Sigmoid colon (tissue), 7 donors: ENCODE results near the gene GTF3C1. TPM values are rescaled to one million over a fixed set of nuclear protein-coding genes. Genes with fewer than 3 reads are reported as not detected.
A peak's percentile ranks its signal among the peaks of the same experiment; 100 is the strongest.

Source experiments
- DNase-seq: peaks from one replicate; pipeline ENCODE4 v3.0.0-alpha.2; 2019
- H3K27ac ChIP-seq, 4 donors: fragments of 200-600 bp; sonication (generic); one replicate each; pipeline ENCODE4 v1.5.1; 2016 to 2019; ENCODE audit warnings: mild to moderate bottlenecking in 1 of 4
- H3K27me3 ChIP-seq, 3 donors: fragments of 200-600 bp; sonication (generic); one replicate each; pipeline ENCODE4 v1.5.1; 2019; ENCODE audit warnings: mild to moderate bottlenecking in 1 of 3
- H3K36me3 ChIP-seq, 4 donors: fragments of 200-600 bp; sonication (generic); one replicate each; pipeline ENCODE4 v1.5.1; 2016 to 2019
- H3K4me1 ChIP-seq, 4 donors: fragments of 200-600 bp; sonication (generic); one replicate each; pipeline ENCODE4 v1.5.1; 2017 to 2019
- H3K4me3 ChIP-seq, 4 donors: fragments of 200-600 bp; sonication (generic); one replicate each; pipeline ENCODE4 v1.5.1; 2017 to 2019; ENCODE audit warnings: mild to moderate bottlenecking in 2 of 4, moderate library complexity in 1 of 4
- H3K9me3 ChIP-seq, 4 donors: fragments of 200-600 bp in 3 of 4; sonication (generic) in 3 of 4; one replicate each; pipeline versions ENCODE4 v1.5.1 to v1.6.1; 2013 to 2019
- EP300 ChIP-seq, 4 donors: sonication (generic); formaldehyde crosslinking; IDR thresholded peaks; one replicate each; pipeline ENCODE4 v1.6.1; 2017; ENCODE audit warnings: antibody characterized with exemption in 4 of 4
- POLR2A ChIP-seq, 2 donors: fragments of 450-650 bp; IDR thresholded peaks; one replicate each; pipeline ENCODE4 v1.6.1; 2016; ENCODE audit warnings: antibody characterized with exemption in 2 of 2, mild to moderate bottlenecking in 2 of 2, moderate library complexity in 2 of 2
- POLR2AphosphoS5 ChIP-seq, 4 donors: sonication (generic); formaldehyde crosslinking; IDR thresholded peaks; one replicate each; pipeline ENCODE4 v1.6.1; 2017; ENCODE audit warnings: antibody characterized with exemption in 4 of 4
- WGBS, 2 donors: extraction: QIAGEN DNeasy Blood & Tissue Kit; methylation state at CpG; one replicate each; pipeline ENCODE4 v1.1.7; 2013; 5-methylcytosine and 5-hydroxymethylcytosine counted together
- intact Hi-C: fragments of 100-400 bp; cut with DNase I; formaldehyde crosslinking; loops from one replicate; pipeline ENCODE4 v1.15.1; 2023
- polyA plus RNA-seq, 3 donors: library from polyadenylated mRNA; stranded (reverse); fragments of 200-250 nt; gene quantifications; one replicate each; pipeline ENCODE4 v1.2.3, GENCODE V29; 2013
- total RNA-seq, 4 donors: library from RNA; depleted of rRNA; stranded (reverse); fragments of >200 nt; gene quantifications; one replicate each; pipeline ENCODE4 v1.1.0, GENCODE V29; 2016
- TF ChIP-seq, protein P1 (sequence below), 4 experiments: fragments of 450-650 bp in 3 of 4; fragments of 200-600 bp in 1 of 4; IDR thresholded peaks; one replicate each; pipeline ENCODE4 v1.5.1; 2016 to 2019; ENCODE audit warnings: antibody characterized with exemption in 4 of 4, mild to moderate bottlenecking in 3 of 4, moderate library complexity in 2 of 4
- donor health status: healthy with polysubstance abuse.
- donor health status: Bipolar disorder and iron deficiency.
- donor health status: healthy.

Gene GTF3C1
- total and polyA plus RNA-seq, 7 donors = 9.0 to 74.2 (median 37.5) TPM

DNA sequence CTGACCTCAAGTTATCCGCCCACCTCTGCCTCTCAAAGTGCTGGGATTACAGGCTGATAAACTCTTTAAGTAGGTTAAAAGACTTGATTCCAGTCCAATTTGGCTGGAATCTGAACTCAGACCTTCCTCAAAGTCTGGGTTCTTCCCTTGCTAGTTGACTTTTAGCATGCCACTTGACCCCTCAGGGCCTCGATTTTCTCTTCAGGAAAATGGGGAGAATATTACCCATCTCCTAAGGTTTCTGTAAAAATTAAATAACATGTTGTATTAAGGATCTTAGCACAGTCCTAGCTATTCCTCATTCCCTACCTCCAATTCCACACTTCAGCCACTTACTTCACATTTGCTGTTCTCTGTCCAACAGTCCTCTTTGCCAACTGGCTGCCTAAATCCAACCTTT is 1.9 kb downstream of the GTF3C1 start:
- Histone ChIP-seq H3K27ac (no peak overlapping the region), H3K27me3 (no peaks in the 10 kb centered on the region), H3K9me3 (no peaks in the 10 kb centered on the region), H3K36me3 (peaks cover 17 to 31% (median 22%) of the 10 kb centered on the region in 4 donors), H3K4me1 (peaks cover 0 to 38% (median 33%) of the 10 kb centered on the region in 4 donors), H3K4me3 (no peak overlapping the region)
- 86 to 94% methylated on average over 2 of the region's 2 CpGs for WGBS, 2 donors
- TF ChIP-seq EP300 (IDR thresholded peaks at IDR 0.05) = no peak
- TF ChIP-seq, protein P1, sequence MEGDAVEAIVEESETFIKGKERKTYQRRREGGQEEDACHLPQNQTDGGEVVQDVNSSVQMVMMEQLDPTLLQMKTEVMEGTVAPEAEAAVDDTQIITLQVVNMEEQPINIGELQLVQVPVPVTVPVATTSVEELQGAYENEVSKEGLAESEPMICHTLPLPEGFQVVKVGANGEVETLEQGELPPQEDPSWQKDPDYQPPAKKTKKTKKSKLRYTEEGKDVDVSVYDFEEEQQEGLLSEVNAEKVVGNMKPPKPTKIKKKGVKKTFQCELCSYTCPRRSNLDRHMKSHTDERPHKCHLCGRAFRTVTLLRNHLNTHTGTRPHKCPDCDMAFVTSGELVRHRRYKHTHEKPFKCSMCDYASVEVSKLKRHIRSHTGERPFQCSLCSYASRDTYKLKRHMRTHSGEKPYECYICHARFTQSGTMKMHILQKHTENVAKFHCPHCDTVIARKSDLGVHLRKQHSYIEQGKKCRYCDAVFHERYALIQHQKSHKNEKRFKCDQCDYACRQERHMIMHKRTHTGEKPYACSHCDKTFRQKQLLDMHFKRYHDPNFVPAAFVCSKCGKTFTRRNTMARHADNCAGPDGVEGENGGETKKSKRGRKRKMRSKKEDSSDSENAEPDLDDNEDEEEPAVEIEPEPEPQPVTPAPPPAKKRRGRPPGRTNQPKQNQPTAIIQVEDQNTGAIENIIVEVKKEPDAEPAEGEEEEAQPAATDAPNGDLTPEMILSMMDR (IDR thresholded peaks at IDR 0.05) = no peak
- peak; percentile 7 for DNase-seq
- intact Hi-C loops = no loop called here

DNA sequence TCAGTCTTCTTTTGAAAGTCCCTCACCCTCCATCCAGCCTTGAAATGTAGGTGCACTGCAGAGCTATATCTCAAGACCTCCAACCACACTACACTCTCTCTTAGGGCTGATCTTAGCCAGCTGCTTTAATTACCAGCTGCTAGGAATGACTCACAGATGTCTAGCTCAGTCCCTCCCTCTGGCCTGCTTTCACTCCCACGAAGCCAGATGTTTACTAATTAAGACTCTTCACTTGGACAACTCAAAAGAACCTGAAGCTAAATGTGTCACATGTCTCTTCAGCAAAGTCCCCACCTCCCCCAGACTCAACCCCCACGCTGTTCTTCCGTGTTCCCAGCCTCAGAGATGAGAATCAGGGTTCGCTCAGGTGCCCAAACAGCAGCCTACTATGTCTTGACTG is 2.6 kb downstream of the GTF3C1 start:
- Histone ChIP-seq H3K27me3 (no peaks in the 10 kb centered on the region), H3K9me3 (no peaks in the 10 kb centered on the region), H3K4me3 (no peak overlapping the region), H3K4me1 (peaks cover 0 to 38% (median 33%) of the 10 kb centered on the region in 4 donors), H3K36me3 (peaks cover 22 to 38% (median 29%) of the 10 kb centered on the region in 4 donors), H3K27ac (no peak overlapping the region)
- DNase-seq = peak; percentile 29
- 69 to 70% methylated on average over 4 of the region's 4 CpGs for WGBS, 2 donors
- intact Hi-C loops = no loop called here
- TF ChIP-seq EP300 (IDR thresholded peaks at IDR 0.05) (no peak), POLR2AphosphoS5 (IDR thresholded peaks at IDR 0.05) (no peak), POLR2A (IDR thresholded peaks at IDR 0.05) (no peak)
- TF ChIP-seq, protein P1 (IDR thresholded peaks at IDR 0.05) = no peak

DNA sequence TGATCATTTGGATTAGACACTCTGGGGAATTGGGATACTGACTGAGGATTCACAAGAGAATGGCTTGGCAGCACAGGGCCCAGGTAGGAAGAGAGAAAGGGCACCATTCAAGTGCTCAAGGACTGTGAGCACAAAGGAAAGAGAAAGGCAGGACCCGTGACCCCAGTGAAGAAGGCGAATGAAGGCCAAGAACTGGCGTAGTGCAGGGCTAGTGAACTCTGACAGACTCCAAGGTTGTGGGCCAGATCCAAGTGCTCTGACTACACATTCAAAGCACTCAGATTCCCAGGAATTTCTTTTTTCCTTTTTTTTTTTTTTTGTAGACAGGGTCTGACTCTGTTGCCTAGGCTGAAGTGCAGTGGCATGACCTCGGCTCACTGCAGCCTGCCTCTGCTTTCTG is 5.0 kb downstream of the GTF3C1 start:
- DNase-seq = peak; percentile 25
- no peaks in the 10 kb centered on the region for H3K27me3 ChIP-seq
- H3K36me3 ChIP-seq = peaks cover 34 to 62% (median 53%) of the 10 kb centered on the region in 4 donors
- TF ChIP-seq POLR2AphosphoS5 (IDR thresholded peaks at IDR 0.05) (no peak), EP300 (IDR thresholded peaks at IDR 0.05) (no peak)
- TF ChIP-seq, protein P1 (IDR thresholded peaks at IDR 0.05) = no peak
- 97 to 98% methylated on average over 4 of the region's 4 CpGs for WGBS, 2 donors
- H3K4me3 ChIP-seq = no peak overlapping the region
- peaks cover 0 to 29% (median 25%) of the 10 kb centered on the region in 4 donors for H3K4me1 ChIP-seq
- no peaks in the 10 kb centered on the region for H3K9me3 ChIP-seq
- intact Hi-C loops = no loop called here
- H3K27ac ChIP-seq = no peak overlapping the region

- no peak overlapping the region for H3K27ac ChIP-seq
- intact Hi-C loops = no loop called here
- no peak overlapping the region for H3K4me3 ChIP-seq
- no peaks in the 10 kb centered on the region for H3K27me3 ChIP-seq
- 92 to 95% methylated on average over 3 of the region's 3 CpGs for WGBS, 2 donors
- H3K9me3 ChIP-seq = no peaks in the 10 kb centered on the region
- peaks cover 34 to 71% (median 60%) of the 10 kb centered on the region in 4 donors for H3K36me3 ChIP-seq
- no peak for TF ChIP-seq POLR2AphosphoS5 (IDR thresholded peaks at IDR 0.05)
- TF ChIP-seq, protein P1 (IDR thresholded peaks at IDR 0.05) = no peak
- no peak for TF ChIP-seq EP300 (IDR thresholded peaks at IDR 0.05)
- no peak for TF ChIP-seq POLR2A (IDR thresholded peaks at IDR 0.05)
- DNase-seq = peak; percentile 1
- peaks cover 0 to 24% (median 19%) of the 10 kb centered on the region in 4 donors for H3K4me1 ChIP-seq
These were observed 5.9 kb downstream of the GTF3C1 start for GRCh38 chr16:27543801-27544200.

DNA sequence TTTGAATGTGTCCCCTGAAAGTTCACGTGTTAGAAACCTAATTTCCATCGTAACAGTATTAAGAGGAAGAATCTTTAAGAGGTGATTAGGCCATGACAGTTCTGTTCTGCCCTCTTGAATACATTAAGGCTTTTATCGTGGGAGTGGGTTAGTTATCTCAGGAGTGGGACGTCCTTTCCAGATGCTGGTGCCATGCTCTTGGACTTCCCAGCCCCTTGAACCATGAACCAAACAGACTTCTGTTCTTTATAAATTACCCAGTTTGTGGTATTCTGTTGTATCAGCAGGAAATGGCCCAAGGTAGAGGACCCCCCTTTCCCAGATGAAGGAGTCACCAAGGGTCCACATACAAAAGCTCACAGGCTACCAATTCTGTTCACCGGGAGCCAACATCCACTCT is 10.1 kb downstream of the GTF3C1 start:
- Histone ChIP-seq H3K27me3 (no peaks in the 10 kb centered on the region), H3K27ac (no peak overlapping the region), H3K4me3 (no peak overlapping the region), H3K4me1 (no peaks in the 10 kb centered on the region), H3K36me3 (peaks cover 42 to 100% (median 80%) of the 10 kb centered on the region in 4 donors), H3K9me3 (no peaks in the 10 kb centered on the region)
- intact Hi-C loops = no loop called here
- no peak for DNase-seq
- TF ChIP-seq EP300 (IDR thresholded peaks at IDR 0.05) = no peak
- TF ChIP-seq, protein P1 (IDR thresholded peaks at IDR 0.05) = no peak
- TF ChIP-seq POLR2AphosphoS5 (IDR thresholded peaks at IDR 0.05) = no peak
- no peak for TF ChIP-seq POLR2A (IDR thresholded peaks at IDR 0.05)
- WGBS, 2 donors = 75 to 77% methylated on average over 5 of the region's 5 CpGs
